ENCODE measurements around the gene PLK4. TPM values are rescaled to one million over a fixed set of nuclear protein-coding genes. Genes with fewer than 3 reads are reported as not detected.
"Not testable (repeated sequence)": the region's sequence is repeated elsewhere in the genome, so short reads cannot be mapped to it uniquely, and the experiment has no call there.

PLK4 gene
- total and polyA plus RNA-seq, 11 donors: 0.19 to 4.0 (median 0.81) TPM

DNA sequence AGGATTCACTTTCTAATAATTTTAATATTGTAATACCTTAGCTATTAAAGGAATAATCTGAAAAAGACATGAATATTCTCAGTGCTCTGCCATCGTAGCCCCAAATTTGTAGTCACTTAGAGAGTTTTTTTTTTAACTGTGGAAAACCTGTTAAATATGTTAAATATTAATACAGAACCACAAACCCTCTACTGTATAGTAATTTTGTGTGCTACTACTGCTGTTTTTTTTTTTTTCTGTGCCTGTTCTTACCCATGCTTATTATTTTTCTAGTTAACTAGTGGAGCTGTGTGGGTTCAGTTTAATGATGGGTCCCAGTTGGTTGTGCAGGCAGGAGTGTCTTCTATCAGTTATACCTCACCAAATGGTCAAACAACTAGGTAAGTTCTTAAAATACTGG is 15.8 kb downstream of the PLK4 start:
- 93 to 96% (median 95%) methylated on average over 1 of the region's 1 CpG for WGBS, 4 donors
- TF ChIP-seq, protein P1, sequence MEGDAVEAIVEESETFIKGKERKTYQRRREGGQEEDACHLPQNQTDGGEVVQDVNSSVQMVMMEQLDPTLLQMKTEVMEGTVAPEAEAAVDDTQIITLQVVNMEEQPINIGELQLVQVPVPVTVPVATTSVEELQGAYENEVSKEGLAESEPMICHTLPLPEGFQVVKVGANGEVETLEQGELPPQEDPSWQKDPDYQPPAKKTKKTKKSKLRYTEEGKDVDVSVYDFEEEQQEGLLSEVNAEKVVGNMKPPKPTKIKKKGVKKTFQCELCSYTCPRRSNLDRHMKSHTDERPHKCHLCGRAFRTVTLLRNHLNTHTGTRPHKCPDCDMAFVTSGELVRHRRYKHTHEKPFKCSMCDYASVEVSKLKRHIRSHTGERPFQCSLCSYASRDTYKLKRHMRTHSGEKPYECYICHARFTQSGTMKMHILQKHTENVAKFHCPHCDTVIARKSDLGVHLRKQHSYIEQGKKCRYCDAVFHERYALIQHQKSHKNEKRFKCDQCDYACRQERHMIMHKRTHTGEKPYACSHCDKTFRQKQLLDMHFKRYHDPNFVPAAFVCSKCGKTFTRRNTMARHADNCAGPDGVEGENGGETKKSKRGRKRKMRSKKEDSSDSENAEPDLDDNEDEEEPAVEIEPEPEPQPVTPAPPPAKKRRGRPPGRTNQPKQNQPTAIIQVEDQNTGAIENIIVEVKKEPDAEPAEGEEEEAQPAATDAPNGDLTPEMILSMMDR (IDR thresholded peaks at IDR 0.05): no peak
- no peak for TF ChIP-seq POLR2A (IDR thresholded peaks at IDR 0.05)

DNA sequence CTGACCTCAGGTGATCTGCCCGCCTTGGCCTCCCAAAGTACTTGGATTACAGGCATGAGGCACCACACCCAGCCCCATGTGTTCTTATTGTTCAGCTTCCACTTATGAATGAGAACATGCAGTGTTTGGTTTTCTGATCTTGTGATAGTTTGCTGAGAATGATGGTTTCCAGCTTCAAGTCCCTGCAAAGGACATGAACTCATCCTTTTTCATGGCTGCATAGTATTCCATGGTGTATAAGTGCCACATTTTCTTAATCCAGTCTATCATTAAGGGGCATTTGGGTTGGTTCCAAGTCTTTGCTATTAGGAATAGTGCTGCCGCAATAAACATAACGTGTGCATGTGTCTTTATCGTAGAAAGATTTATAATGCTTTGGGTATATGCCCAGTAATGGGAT is 19.0 kb downstream of the PLK4 start:
- H3K4me3 ChIP-seq; H3K9me3 ChIP-seq; ATAC-seq; H3K27ac ChIP-seq; H3K4me1 ChIP-seq; intact Hi-C loops (cut with DNase I); DNase-seq; H3K27me3 ChIP-seq: not testable (repeated sequence)
- WGBS, 4 donors: 97 to 99% (median 98%) methylated on average over 4 of the region's 4 CpGs
- peaks cover 0 to 12% (median 0%) of the 10 kb centered on the region in 9 donors for H3K36me3 ChIP-seq

More for the DNA sequence above, 15.8 kb downstream of the PLK4 start:
- no peaks in the 10 kb centered on the region for H3K4me1 ChIP-seq
- ATAC-seq (no peak), DNase-seq (no peak)
- H3K36me3 ChIP-seq: peaks cover 0 to 23% (median 0%) of the 10 kb centered on the region in 9 donors
- intact Hi-C loops (cut with DNase I): no loop called here
- no peak overlapping the region for H3K27ac ChIP-seq
- H3K4me3 ChIP-seq: no peak overlapping the region
- H3K27me3 ChIP-seq: no peaks in the 10 kb centered on the region
- peaks cover 0 to 7% (median 0%) of the 10 kb centered on the region in 12 donors for H3K9me3 ChIP-seq

DNA sequence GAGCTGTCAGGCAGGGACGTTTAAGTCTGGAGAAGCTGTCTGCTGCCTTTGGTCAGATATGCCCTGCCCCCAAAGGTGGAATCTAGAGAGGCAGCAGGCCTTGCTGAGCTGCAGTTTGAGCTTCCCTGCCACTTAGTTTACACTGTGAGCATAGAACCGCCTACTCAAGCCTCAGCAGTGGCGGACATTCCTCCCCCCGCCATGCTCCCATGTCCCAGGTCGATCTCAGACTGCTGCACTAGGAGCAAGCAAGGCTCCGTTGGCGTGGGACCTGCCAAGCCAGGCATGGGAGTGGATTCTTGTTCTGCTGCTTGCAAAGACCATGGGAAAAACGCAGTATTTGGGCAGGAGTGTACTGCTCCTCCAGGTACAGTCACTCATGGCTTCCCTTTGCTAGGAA is 24.3 kb downstream of the PLK4 start:
- Histone ChIP-seq H3K4me1 (no peaks in the 10 kb centered on the region), H3K4me3 (no peak overlapping the region), H3K27ac (no peak overlapping the region), H3K36me3 (no peaks in the 10 kb centered on the region), H3K9me3 (peaks cover 0 to 3% (median 0%) of the 10 kb centered on the region in 12 donors), H3K27me3 (no peaks in the 10 kb centered on the region)
- TF ChIP-seq, protein P1 (IDR thresholded peaks at IDR 0.05): no peak
- no peak for TF ChIP-seq POLR2A (IDR thresholded peaks at IDR 0.05)
- ATAC-seq: no peak
- intact Hi-C loops (cut with DNase I): no loop called here
- WGBS, 4 donors: 83 to 85% (median 84%) methylated on average over 2 to 8 of the region's 8 CpGs
- no peak for DNase-seq

DNA sequence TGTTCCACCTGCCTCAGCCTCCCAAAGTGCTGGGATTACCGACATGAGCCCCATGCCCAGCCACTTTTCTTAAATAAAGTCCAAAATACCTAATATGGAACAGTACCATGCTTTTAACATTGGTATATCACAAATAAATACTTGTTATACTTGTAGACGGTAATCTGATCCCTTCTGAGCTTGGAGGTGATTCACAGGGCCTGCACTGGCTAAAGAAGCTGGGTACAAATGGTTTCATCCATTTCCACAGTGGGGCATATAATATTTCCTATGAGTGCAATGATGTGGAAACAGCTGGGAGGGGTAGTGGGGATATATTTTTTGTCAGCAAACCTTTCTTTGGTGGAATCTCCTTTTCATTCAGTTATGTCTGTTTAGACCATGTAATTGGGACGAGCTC is 35.8 kb downstream of the PLK4 start:
- TF ChIP-seq POLR2A (IDR thresholded peaks at IDR 0.05): no peak
- TF ChIP-seq, protein P1 (IDR thresholded peaks at IDR 0.05): no peak
- ATAC-seq: no peak
- no peaks in the 10 kb centered on the region for H3K27me3 ChIP-seq
- no peak overlapping the region for H3K27ac ChIP-seq
- no peak for DNase-seq
- H3K4me3 ChIP-seq: no peak overlapping the region
- H3K4me1 ChIP-seq: peaks cover 0 to 10% (median 0%) of the 10 kb centered on the region in 12 donors
- peaks cover 0 to 5% (median 0%) of the 10 kb centered on the region in 12 donors for H3K9me3 ChIP-seq
- 92 to 97% (median 94%) methylated on average over 3 of the region's 3 CpGs for WGBS, 4 donors
- peaks cover 0 to 43% (median 34%) of the 10 kb centered on the region in 9 donors for H3K36me3 ChIP-seq
- intact Hi-C loops (cut with DNase I): no loop called here

DNA sequence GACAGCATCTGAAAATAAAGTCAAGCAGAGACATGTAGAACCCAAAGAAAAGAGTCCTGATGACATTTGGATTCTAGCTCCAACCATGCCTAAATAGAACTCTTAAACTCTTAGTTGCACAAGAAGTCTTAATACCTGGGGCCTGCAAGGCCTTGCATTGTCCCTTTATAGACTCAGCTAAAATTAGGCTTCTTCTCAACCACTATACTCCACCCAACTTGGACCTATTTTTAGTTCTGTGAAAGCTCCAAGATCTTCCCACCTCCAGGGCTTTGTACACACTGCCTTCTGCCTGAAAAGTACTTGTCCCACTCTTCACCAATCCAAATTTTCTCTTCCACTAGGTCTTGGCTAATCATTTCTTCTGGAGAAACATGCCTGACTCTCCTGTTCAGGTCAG is 36.5 kb downstream of the PLK4 start:
- no peaks in the 10 kb centered on the region for H3K9me3 ChIP-seq
- H3K4me1 ChIP-seq: peaks cover 0 to 10% (median 0%) of the 10 kb centered on the region in 12 donors
- intact Hi-C loops (cut with DNase I): no loop called here
- H3K27me3 ChIP-seq: no peaks in the 10 kb centered on the region
- ATAC-seq (peak; percentile 71 to 93 (median 84)), DNase-seq (no peak)
- TF ChIP-seq, protein P1 (IDR thresholded peaks at IDR 0.05): no peak
- no peak for TF ChIP-seq POLR2A (IDR thresholded peaks at IDR 0.05)
- H3K27ac ChIP-seq: peak overlapping the region in 1 of 12 donors; percentile 47
- no peak overlapping the region for H3K4me3 ChIP-seq
- peaks cover 0 to 50% (median 41%) of the 10 kb centered on the region in 9 donors for H3K36me3 ChIP-seq

Data from heart left ventricle (tissue), 16 donors.